Heart right ventricle (tissue), 16 donors: Measurements from ENCODE around the gene KCNQ5. TPM values are rescaled to one million over a fixed set of nuclear protein-coding genes. Genes with fewer than 3 reads are reported as not detected.

ENCODE experiments used
- ATAC-seq, 8 donors: fragments of 200-7000 bp; cut with Tn5 transposase; one replicate each; pipeline ENCODE4 v1.9.1; 2020; ENCODE audit warnings: mild to moderate bottlenecking in 8 of 8, moderate library complexity in 8 of 8, moderate number of reproducible peaks in 1 of 8
- DNase-seq, 2 donors: peaks; one replicate each; pipeline ENCODE4 v3.0.0-alpha.2; 2020
- H3K27ac ChIP-seq, 10 donors: fragments of 200-600 bp; sonication (generic) in 2 of 10; one replicate each; pipeline versions ENCODE4 v1.5.0 to v1.8.0; 2020 to 2022; ENCODE audit warnings: mild to moderate bottlenecking in 3 of 10
- H3K27me3 ChIP-seq, 7 donors: fragments of 200-600 bp; one replicate each; pipeline ENCODE4 v1.8.0; 2021 to 2022; ENCODE audit warnings: mild to moderate bottlenecking in 2 of 7
- H3K36me3 ChIP-seq, 9 donors: fragments of 200-600 bp; sonication (generic) in 1 of 9; one replicate each; pipeline versions ENCODE4 v1.5.0 to v1.8.0; 2020 to 2022; ENCODE audit warnings: mild to moderate bottlenecking in 2 of 9
- H3K4me1 ChIP-seq, 9 donors: fragments of 200-600 bp; sonication (generic) in 1 of 9; one replicate each; pipeline versions ENCODE4 v1.5.0 to v1.8.0; 2020 to 2022; ENCODE audit warnings: mild to moderate bottlenecking in 4 of 9
- H3K4me3 ChIP-seq, 10 donors: fragments of 200-600 bp; sonication (generic) in 2 of 10; one replicate each; pipeline versions ENCODE4 v1.5.0 to v1.8.0; 2020 to 2022; ENCODE audit warnings: mild to moderate bottlenecking in 7 of 10, moderate library complexity in 2 of 10
- H3K9me3 ChIP-seq, 11 donors: fragments of 200-600 bp in 10 of 11; sonication (generic) in 2 of 11; one replicate each; pipeline versions ENCODE4 v1.5.0 to v1.8.0; 2013 to 2022; ENCODE audit warnings: mild to moderate bottlenecking in 2 of 11, control low read depth in 1 of 11, moderate library complexity in 1 of 11
- WGBS, 2 donors: extraction: QIAGEN DNeasy Blood & Tissue Kit; methylation state at CpG; one replicate each; pipeline ENCODE4 v1.1.7; 2013; ENCODE audit warnings: inconsistent platforms in 1 of 2; 5-methylcytosine and 5-hydroxymethylcytosine counted together
- intact Hi-C, 10 donors: fragments of 100-400 bp; cut with DNase I; formaldehyde crosslinking; loops; one replicate each; pipeline versions ENCODE4 v1.11.1 to v1.14.2; 2022
- polyA plus RNA-seq, 2 donors: library from polyadenylated mRNA; stranded (reverse); fragments of 200-250 nt; gene quantifications; one replicate each; pipeline ENCODE4 v1.2.3, GENCODE V29; 2013
- total RNA-seq, 10 donors: library from RNA; stranded (reverse); fragmentation: NEBNext Ultra II Directional in 3 of 10; extraction: Animal tissue kit (Norgen Biotek cat#: 25700) in 3 of 10; gene quantifications; one replicate each; pipeline versions ENCODE4 v1.2.1 to v1.2.4, GENCODE V29; 2021 to 2023
- TF ChIP-seq, protein P1 (sequence below), 9 donors: fragments of 200-600 bp; sonication (generic) in 2 of 9; IDR thresholded peaks; one replicate each; pipeline versions ENCODE4 v1.5.0 to v1.8.0; 2021 to 2022; ENCODE audit warnings: antibody characterized with exemption in 9 of 9, mild to moderate bottlenecking in 5 of 9, moderate library complexity in 1 of 9
- donor health status: Arrhythmogenic right ventricular cardiomyopathy.
- donor health status: ischemic (EF 13 %, LVEDD 7.1; RV severe dilation, severe dysfunction).
- donor health status: healthy with polysubstance abuse.
- donor health status: DM: no; HTN: yes; CAD: no.
- donor health status: DM: no; HTN: no; CAD: no.
- donor health status: ischemic (EF 25% LVEDD 6.9; RV normal size, moderate dysfunction).
- donor health status: ischemic (EF 25% LVEDD 5.7; RV mildly dilated, moderate dysfunction).
- donor health status: healthy.
- donor health status: DM: yes; HTN: yes; CAD: no.
- donor health status: Ischemic cardiomyopathy.
- donor health status: ischemic (EF 35%, LVEDD 5.7; RV mildly dilated, moderate dysfunction).
- donor health status: nonischemic (EF 11% LVEDD 7.7; RV severe dilation, severe dysfunction).
- donor health status: DM: yes; HTN: yes; CAD: no.
- donor health status: PGD.
- donor health status: ischemic (EF 29% LVEDD 5.4; RV normal size, mild dysfunction).
- donor health status: nonischemic (EF 23%, LVEDD 6.1; RV moderate dilation, normal function).

Gene KCNQ5
- total and polyA plus RNA-seq, 12 donors, result under 0.01 to 0.15 (median 0.12) TPM; not detected in 9

- DNase-seq, result no peak
- Histone ChIP-seq H3K4me3 (no peak overlapping the region), H3K9me3 (no peaks in the 10 kb centered on the region), H3K36me3 (no peaks in the 10 kb centered on the region), H3K4me1 (no peaks in the 10 kb centered on the region), H3K27me3 (no peaks in the 10 kb centered on the region), H3K27ac (no peak overlapping the region)
- WGBS, 2 donors, result 72 to 82% methylated on average over 3 of the region's 3 CpGs
- no peak for ATAC-seq
- TF ChIP-seq, protein P1, sequence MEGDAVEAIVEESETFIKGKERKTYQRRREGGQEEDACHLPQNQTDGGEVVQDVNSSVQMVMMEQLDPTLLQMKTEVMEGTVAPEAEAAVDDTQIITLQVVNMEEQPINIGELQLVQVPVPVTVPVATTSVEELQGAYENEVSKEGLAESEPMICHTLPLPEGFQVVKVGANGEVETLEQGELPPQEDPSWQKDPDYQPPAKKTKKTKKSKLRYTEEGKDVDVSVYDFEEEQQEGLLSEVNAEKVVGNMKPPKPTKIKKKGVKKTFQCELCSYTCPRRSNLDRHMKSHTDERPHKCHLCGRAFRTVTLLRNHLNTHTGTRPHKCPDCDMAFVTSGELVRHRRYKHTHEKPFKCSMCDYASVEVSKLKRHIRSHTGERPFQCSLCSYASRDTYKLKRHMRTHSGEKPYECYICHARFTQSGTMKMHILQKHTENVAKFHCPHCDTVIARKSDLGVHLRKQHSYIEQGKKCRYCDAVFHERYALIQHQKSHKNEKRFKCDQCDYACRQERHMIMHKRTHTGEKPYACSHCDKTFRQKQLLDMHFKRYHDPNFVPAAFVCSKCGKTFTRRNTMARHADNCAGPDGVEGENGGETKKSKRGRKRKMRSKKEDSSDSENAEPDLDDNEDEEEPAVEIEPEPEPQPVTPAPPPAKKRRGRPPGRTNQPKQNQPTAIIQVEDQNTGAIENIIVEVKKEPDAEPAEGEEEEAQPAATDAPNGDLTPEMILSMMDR (IDR thresholded peaks at IDR 0.05), result no peak
- intact Hi-C loops, result no loop called here
Measured at GRCh38 chr6:72702421-72702820, 80.6 kb downstream of the KCNQ5 start.

GRCh38 chr6:72703093-72703492, 81.2 kb downstream of the KCNQ5 start:
- no peaks in the 10 kb centered on the region for H3K36me3 ChIP-seq
- TF ChIP-seq, protein P1 (IDR thresholded peaks at IDR 0.05), result no peak
- ATAC-seq (no peak), DNase-seq (no peak)
- H3K27me3 ChIP-seq, result no peaks in the 10 kb centered on the region
- H3K27ac ChIP-seq, result no peak overlapping the region
- no peak overlapping the region for H3K4me3 ChIP-seq
- H3K9me3 ChIP-seq, result no peaks in the 10 kb centered on the region
- intact Hi-C loops, result no loop called here
- WGBS, 2 donors, result 41 to 59% methylated on average over 2 of the region's 2 CpGs
- H3K4me1 ChIP-seq, result no peaks in the 10 kb centered on the region

DNA sequence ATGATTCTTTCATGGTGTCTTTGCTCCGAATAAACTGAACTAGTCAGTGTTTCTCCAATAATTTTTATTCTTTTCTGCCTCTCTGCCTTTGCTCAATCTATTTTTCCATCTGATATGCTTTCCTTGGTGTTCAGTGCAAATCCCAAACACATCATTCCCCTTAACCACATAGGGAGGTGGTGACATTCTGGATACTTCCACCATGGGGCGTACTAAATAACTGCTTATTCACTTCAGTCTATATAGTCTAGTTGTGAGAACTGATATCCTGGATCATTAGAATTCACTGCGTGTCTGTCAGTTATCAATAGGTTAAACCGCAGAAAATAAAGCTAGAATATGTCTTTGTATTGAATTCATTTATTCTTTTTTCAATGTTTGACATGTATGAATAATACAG, 83.1 kb downstream of the KCNQ5 start:
- Histone ChIP-seq H3K9me3 (peaks cover 0 to 10% (median under 1%) of the 10 kb centered on the region in 11 donors), H3K27me3 (no peaks in the 10 kb centered on the region), H3K4me3 (no peak overlapping the region), H3K27ac (no peak overlapping the region), H3K36me3 (no peaks in the 10 kb centered on the region), H3K4me1 (no peaks in the 10 kb centered on the region)
- DNase-seq (no peak), ATAC-seq (no peak)
- TF ChIP-seq, protein P1 (IDR thresholded peaks at IDR 0.05), result no peak
- WGBS, 2 donors, result 83 to 85% methylated on average over 4 of the region's 4 CpGs
- intact Hi-C loops, result no loop called here

DNA sequence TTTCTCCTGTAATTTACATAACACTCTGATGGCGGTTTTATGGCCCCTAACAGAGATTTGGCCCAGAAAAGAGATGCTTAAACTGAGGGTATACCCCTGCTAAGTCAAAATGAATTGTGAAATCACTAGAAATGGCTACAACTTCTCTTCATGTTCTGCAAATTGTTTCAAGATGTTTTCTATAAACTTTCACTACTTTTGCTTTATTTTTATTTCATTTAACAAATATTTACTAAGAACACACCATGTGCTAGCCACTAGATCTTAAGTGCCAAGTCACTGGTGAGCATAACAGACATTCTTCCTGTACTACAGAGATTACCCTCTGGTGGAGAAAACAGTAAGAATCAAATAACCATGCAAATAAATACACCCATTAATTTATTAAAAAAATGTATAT, 87.6 kb downstream of the KCNQ5 start:
- H3K4me1 ChIP-seq, result no peaks in the 10 kb centered on the region
- no peak overlapping the region for H3K4me3 ChIP-seq
- no peaks in the 10 kb centered on the region for H3K36me3 ChIP-seq
- peaks cover 0 to 24% (median 4%) of the 10 kb centered on the region in 11 donors for H3K9me3 ChIP-seq
- WGBS, 2 donors, result 70 to 80% methylated on average over 1 of the region's 1 CpG
- TF ChIP-seq, protein P1 (IDR thresholded peaks at IDR 0.05), result no peak
- DNase-seq (no peak), ATAC-seq (no peak)
- H3K27ac ChIP-seq, result no peak overlapping the region
- no peaks in the 10 kb centered on the region for H3K27me3 ChIP-seq
- intact Hi-C loops, result no loop called here
